ENCODE results near the gene SPEN.
"Not testable (repeated sequence)": the region's sequence is repeated elsewhere in the genome, so short reads cannot be mapped to it uniquely, and the experiment has no call there.

The SPEN gene

GRCh38 chr1:15902882-15903281, 55.4 kb downstream of the SPEN start:
- no peak for DNase-seq

DNA sequence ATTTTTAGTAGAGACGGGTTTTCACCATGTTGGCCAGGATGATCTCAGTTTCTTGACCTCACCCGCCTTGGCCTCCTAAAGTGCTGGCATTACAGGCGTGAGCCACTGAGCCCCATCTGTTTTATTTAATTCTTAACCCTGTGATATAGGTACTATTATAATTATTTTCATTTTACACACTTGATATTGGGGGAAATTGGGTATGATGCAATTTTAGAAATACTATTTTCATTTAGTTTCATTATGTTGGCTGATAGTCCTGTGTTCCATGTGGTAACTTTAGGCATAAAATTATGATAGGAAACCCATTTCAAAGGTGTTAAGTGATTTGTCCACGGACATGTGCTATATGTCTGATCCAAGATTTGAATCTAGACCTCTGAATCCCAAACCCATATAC, 61.1 kb downstream of the SPEN start:
- no peak for DNase-seq

DNA sequence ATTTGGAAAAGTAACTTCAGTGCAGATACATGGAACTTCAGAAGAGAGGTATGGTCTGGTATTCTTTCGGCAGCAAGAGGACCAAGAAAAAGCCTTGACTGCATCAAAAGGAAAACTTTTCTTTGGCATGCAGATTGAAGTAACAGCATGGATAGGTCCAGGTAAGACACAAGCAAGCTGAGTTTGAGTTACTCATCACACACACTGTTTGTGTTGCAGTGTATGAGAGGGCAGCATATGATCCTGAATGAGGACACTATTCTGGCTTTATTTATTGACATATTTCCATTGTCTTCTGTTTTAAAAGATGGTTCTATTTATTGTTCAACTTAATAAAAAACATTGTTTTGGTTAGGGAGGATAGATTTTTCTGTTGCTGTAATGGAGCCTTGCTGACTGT, 63.6 kb downstream of the SPEN start:
- DNase-seq = no peak

- DNase-seq = no peak
These were observed 64.4 kb downstream of the SPEN start for GRCh38 chr1:15911927-15912326.

DNA sequence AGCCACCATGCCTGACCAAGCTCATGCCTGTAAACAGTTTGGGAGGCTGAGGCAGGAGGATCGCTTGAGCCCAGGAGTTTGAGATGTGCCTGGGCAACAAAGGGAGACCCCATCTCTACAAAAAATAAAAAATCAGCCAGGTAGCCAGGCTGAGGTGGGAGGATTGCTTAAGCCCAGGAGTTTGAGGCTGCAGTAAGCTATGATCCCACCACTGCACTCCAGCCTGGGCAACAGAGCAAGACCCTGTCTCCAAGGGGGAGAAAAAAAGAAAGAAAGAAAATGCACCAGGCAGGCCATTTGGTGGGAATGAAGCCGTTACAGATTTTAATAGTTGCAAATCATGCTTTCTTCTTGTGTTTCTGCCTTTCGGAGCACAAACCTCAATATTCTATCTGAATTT, 66.1 kb downstream of the SPEN start:
- not testable (repeated sequence) for DNase-seq

DNA sequence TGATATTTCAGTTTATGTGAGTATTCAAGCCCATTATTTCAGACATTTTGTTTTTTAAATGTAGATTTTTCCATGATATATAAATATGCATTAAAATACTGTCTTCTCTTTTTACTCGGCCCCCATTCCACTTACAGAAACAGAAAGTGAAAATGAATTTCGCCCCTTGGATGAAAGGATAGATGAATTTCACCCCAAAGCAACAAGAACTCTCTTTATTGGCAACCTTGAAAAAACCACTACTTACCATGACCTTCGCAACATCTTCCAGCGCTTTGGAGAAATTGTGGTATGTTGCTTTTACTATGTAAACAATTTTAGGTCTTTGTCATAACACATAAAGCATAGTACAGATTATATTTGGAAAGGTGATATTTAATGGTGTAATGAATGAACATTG, 68.5 kb downstream of the SPEN start:
- no peak for DNase-seq

DNA sequence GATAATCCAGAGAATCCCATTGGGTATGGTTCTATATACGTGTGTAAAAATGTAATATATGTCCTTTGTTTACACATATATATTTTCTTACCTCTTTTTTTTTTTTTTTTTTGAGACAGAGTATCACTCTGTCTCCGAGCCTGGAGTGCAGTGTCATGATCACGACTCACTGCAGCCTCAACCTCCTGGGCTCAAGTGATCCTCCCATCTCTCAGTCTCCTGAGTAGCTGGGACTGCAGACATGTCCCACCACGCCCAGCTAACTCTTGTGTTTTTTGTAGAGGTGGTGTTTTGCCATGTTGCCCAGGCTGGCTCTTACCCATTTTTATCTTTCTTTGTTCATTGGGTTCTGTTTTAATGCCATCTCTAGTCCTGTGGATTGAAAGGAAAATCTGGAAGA, 68.9 kb downstream of the SPEN start:
- DNase-seq = no peak

DNA sequence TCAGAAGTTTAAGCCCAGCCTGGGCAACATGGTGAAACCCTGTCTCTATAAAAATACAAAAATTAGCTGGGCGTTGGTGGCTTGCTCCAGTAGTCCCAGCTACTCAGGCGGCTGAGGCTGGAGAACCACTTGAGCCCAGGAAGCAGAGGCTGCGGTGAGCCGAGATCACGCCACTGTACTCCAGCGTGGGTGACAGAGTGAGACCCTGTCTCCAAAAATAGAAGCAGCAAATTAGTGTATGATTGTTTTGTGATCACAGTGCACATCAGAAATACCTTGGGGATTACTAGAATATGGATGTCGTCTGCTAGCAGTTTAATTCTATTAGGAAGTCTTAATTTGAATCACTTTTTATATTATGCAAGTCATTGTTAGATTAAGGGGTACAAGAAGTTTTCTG, 69.4 kb downstream of the SPEN start:
- DNase-seq = no peak

DNA sequence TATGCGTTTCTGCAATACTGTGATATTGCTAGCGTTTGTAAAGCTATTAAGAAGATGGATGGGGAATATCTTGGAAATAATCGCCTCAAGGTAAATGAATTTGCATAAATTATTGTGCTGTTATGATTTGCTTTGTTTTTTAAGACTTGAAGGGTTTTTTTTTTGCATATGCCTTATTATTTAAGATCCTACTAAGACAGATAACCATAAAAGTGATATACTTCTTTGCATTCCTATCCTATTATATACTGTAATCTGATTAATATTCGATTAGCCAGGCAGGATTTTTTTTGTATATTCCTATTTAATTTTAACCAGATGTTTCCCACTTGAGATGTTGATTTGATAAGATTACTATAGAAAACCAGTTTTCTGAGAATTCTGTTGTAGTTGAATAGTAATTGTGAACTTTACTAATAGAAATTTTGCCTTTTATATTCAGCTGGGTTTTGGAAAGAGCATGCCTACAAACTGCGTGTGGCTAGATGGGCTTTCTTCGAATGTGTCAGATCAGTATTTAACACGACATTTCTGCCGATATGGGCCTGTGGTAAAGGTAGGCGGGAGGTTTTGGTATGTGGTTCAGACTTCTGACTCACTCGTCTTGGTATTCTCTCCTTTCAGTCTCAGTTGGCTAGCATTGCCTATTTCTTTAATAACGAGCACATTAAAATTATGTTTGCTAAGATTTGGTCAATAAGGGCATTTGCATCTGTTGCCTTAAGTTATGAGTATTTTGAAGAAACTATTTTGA, 71.6 kb downstream of the SPEN start:
- no peak for DNase-seq

- DNase-seq = no peak
These were observed 75.7 kb downstream of the SPEN start for GRCh38 chr1:15923241-15923640.

GRCh38 chr1:15926448-15926847, 78.9 kb downstream of the SPEN start:
- not testable (repeated sequence) for DNase-seq

GRCh38 chr1:15928971-15929965, 81.8 kb downstream of the SPEN start:
- no peak for DNase-seq

DNA sequence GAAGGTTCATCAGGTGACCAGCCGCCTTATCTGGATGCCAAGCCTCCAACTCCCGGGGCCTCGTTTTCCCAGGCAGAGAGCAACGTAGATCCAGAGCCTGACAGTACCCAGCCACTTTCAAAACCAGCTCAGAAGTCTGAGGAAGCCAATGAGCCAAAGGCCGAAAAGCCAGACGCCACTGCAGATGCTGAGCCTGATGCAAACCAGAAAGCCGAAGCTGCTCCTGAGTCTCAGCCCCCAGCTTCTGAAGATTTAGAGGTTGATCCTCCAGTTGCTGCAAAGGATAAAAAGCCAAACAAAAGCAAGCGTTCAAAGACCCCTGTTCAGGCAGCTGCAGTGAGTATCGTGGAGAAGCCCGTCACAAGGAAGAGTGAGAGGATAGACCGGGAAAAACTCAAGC, 83.9 kb downstream of the SPEN start:
- DNase-seq = no peak

DNA sequence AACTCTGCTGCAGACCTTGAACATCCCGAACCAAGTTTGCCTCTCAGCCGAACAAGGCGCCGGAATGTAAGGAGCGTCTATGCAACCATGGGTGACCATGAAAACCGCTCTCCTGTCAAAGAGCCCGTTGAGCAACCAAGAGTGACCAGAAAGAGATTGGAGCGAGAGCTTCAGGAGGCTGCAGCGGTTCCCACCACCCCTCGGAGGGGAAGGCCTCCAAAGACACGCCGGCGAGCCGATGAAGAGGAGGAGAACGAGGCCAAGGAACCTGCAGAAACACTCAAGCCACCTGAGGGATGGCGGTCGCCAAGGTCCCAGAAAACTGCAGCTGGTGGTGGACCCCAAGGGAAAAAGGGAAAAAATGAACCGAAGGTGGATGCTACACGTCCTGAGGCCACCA, 84.4 kb downstream of the SPEN start:
- no peak for DNase-seq

GRCh38 chr1:15932612-15933011, 85.1 kb downstream of the SPEN start:
- no peak for DNase-seq

- no peak for DNase-seq
These were observed 86.2 kb downstream of the SPEN start for GRCh38 chr1:15933684-15934083.

DNA sequence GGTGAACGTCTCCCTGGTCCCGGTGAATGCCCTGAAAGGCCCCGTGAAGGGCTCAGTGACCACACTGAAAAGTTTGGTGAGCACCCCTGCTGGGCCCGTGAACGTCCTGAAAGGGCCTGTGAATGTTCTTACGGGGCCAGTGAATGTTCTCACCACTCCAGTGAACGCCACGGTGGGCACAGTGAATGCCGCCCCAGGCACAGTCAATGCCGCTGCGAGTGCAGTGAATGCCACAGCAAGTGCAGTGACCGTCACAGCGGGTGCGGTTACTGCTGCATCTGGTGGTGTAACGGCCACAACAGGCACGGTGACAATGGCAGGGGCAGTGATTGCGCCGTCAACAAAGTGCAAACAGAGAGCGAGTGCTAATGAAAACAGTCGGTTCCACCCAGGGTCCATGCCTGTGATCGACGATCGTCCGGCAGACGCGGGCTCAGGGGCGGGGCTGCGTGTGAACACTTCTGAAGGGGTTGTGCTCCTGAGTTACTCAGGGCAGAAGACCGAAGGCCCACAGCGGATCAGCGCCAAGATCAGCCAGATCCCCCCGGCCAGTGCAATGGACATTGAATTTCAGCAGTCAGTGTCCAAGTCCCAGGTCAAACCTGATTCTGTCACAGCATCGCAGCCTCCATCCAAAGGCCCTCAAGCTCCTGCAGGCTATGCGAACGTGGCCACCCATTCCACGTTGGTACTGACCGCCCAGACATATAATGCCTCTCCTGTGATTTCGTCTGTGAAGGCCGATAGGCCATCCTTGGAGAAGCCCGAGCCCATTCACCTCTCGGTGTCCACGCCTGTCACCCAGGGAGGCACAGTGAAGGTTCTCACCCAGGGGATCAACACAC, 86.9 kb downstream of the SPEN start:
- no peak for DNase-seq

- no peak for DNase-seq
These were observed 87.8 kb downstream of the SPEN start for GRCh38 chr1:15935056-15935950.

DNA sequence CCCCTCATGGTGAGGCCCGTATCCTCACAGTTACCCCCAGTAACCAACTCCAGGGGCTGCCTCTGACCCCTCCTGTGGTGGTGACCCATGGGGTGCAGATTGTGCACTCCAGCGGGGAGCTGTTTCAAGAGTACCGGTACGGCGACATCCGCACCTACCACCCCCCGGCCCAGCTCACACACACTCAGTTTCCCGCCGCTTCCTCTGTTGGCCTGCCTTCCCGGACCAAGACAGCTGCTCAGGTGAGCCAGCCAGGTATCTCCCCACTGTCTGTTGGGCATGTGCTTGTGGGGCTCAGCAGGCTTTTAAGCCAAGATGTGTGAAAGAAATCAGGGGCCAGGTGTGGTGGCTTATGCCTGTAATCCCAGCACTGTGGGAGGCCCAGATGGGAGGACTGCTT, 88.5 kb downstream of the SPEN start:
- no peak for DNase-seq

- DNase-seq = no peak
These were observed 89.6 kb downstream of the SPEN start for GRCh38 chr1:15937146-15937545.

DNA sequence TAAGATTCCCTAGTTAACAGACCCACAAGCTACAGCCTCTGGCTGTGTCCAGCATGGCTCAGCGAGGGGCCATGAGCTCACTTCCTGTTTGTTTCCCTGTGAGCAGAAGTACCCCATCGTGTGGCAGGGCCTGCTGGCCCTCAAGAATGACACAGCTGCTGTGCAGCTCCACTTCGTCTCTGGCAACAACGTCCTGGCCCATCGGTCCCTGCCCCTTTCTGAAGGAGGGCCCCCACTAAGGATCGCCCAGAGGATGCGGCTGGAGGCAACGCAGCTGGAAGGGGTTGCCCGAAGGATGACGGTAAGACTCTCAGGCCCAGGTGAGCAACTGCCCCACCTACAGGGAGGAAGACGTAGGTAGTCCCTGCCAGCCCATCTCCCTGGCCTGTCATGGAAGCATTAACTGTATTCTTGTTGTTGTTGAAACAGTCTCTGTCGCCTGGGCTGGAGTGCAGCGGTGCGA, 90.2 kb downstream of the SPEN start:
- DNase-seq = no peak

- DNase-seq = no peak
These were observed 91.2 kb downstream of the SPEN start for GRCh38 chr1:15938628-15939161.
